GM18519 (cell line): Measurements from ENCODE around the gene ARID3A.
A peak's percentile ranks its signal among the peaks of the same experiment; 100 is the strongest.
"Not testable (repeated sequence)": the region's sequence is repeated elsewhere in the genome, so short reads cannot be mapped to it uniquely, and the experiment has no call there.

Source experiments
- ATAC-seq: cut with Tn5 transposase; IDR thresholded peaks from one replicate; pipeline ENCODE4 v1.9.1; 2021; ENCODE audit warnings: mild to moderate bottlenecking, moderate library complexity; ENCODE audit not compliant: unreplicated experiment, low FRiP score

ARID3A gene

GRCh38 chr19:944171-944567 lies 18.3 kb downstream of the ARID3A start:
- ATAC-seq: no peak

- ATAC-seq: no peak
These were observed 18.9 kb downstream of the ARID3A start for GRCh38 chr19:944663-945241.

GRCh38 chr19:945401-946252 lies 19.8 kb downstream of the ARID3A start:
- no peak for ATAC-seq

- no peak for ATAC-seq
These were observed 21.4 kb downstream of the ARID3A start for GRCh38 chr19:947090-947706.

GRCh38 chr19:947707-948539 lies 22.1 kb downstream of the ARID3A start:
- peak; percentile 46 for ATAC-seq

GRCh38 chr19:948842-949496 lies 23.1 kb downstream of the ARID3A start:
- ATAC-seq: no peak

- ATAC-seq: no peak
These were observed 24.7 kb downstream of the ARID3A start for GRCh38 chr19:950352-951066.

GRCh38 chr19:952049-952679 lies 26.3 kb downstream of the ARID3A start:
- ATAC-seq: no peak

GRCh38 chr19:952680-953444 lies 27.0 kb downstream of the ARID3A start:
- no peak for ATAC-seq

GRCh38 chr19:953445-954271 lies 27.8 kb downstream of the ARID3A start:
- ATAC-seq: no peak

- ATAC-seq: no peak
These were observed 28.4 kb downstream of the ARID3A start for GRCh38 chr19:954272-954671.

GRCh38 chr19:954672-955494 lies 29.0 kb downstream of the ARID3A start:
- no peak for ATAC-seq

- ATAC-seq: no peak
These were observed 30.2 kb downstream of the ARID3A start for GRCh38 chr19:955803-956765.

- ATAC-seq: no peak
These were observed 31.1 kb downstream of the ARID3A start for GRCh38 chr19:956766-957440.

GRCh38 chr19:957578-957977 lies 31.7 kb downstream of the ARID3A start:
- not testable (repeated sequence) for ATAC-seq
